GM18909 (cell line): ENCODE data around the gene OSTF1.

Experiments used
- ATAC-seq: cut with Tn5 transposase; IDR thresholded peaks from one replicate; pipeline ENCODE4 v1.9.1; 2021; ENCODE audit warnings: mild to moderate bottlenecking; ENCODE audit not compliant: unreplicated experiment, poor library complexity

OSTF1 gene

DNA sequence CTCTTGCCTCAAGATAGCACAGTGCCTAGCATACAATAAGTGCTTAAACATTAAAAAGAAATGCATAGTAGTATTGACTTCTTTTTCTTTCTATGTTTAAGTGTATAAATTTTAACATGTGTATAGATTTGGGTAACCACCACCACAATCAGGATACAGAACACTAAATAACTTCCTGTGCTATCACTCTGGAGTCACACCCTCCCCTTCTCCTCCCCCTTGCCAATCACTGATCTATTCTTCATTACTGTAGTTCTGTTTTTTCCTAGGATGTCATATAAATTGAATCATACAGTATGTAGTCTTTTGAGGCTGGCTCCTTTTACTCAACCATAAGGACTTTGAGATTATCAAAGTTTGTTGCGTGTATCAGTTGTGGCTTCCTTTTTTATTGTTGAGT is 68.5 kb downstream of the OSTF1 start:
- ATAC-seq: no peak

DNA sequence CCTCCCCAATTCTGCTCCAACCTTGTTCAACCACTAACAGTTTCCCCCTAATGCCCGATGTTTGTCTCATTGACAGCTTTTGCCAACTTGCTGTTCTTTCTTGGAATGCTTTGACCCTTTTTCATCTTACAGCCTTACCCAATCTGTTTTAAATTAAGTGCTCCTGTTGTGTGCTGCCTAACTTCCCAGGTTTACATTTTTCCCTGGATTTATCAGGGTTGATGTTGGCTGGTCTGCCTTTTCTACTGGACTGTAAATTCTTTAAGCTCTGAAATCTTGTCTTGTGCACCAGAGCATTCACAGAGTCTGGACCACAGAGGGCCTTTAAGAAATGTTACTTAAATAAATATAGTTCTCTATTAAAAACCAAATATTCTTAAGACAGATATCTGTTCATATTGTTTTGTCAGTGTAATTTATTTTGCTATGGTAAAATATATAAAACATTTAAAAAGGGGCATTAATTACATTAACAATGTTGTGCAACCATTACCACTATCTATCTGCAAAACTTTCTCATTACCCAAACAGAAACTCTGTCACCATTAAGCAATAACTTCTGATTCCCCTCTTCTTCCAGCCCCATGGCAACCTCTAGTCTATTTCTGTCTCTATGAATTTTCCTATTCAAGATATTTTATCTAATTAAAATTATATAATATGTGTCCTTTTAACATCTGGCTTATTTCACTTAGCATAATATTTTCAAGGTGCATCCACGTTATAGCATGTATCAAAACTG is 73.0 kb downstream of the OSTF1 start:
- ATAC-seq: no peak

DNA sequence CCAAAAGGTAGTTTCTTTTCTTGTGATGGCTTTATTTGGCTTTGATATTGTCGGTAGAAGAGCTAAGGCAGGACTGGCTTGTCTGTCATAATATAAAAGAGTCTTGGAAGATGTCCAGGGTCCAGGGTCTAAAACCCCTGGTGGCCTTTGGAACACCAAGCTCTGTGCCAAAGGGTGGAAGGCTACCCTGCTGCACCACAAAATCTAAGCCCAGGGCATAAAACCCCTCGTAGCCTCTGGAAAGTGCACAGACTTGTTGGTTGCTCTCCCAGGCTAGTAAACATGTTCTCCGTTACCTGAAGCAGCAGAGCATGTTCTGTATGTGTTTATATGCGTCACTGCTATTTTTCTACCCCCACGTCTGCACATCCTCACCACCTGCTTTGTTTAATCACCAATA is 75.5 kb downstream of the OSTF1 start:
- no peak for ATAC-seq

DNA sequence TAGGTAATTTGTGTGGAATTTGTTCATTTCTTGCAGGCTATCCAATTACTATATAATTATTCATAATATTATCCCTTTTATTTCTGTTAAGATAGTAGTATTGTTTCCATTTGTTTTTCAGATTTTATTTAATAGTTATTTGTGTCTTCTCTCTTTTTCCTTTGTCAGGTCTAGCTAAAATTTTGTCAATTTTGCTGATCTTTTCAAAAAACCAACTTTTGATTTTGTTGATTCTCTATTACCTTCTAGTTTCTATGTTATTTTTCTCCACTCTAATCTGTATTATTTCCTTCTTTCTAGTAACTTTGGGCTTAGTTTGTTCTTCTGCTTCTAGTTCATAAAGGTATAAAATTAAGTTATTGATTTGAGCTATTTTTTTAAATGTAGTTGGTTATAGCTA is 76.3 kb downstream of the OSTF1 start:
- no peak for ATAC-seq

DNA sequence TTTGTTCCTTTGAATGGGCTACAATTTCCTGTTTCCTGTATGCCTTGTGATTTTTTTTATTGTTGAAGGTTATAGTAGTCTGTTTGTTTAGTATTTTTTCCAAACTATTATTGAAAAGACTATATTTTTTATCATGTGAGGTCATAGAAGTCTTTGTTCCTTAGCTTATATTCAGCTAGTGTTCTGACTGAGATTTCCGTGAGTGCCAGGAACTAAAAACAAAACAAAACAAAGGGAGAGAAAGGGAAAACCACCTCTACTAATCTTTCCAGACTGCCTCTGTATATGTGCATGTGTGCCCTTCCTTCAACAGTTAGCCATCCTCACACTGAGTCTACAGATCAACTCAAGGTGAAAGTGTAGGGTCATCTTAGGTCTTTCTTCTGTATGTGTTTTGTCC is 79.0 kb downstream of the OSTF1 start:
- ATAC-seq: no peak

DNA sequence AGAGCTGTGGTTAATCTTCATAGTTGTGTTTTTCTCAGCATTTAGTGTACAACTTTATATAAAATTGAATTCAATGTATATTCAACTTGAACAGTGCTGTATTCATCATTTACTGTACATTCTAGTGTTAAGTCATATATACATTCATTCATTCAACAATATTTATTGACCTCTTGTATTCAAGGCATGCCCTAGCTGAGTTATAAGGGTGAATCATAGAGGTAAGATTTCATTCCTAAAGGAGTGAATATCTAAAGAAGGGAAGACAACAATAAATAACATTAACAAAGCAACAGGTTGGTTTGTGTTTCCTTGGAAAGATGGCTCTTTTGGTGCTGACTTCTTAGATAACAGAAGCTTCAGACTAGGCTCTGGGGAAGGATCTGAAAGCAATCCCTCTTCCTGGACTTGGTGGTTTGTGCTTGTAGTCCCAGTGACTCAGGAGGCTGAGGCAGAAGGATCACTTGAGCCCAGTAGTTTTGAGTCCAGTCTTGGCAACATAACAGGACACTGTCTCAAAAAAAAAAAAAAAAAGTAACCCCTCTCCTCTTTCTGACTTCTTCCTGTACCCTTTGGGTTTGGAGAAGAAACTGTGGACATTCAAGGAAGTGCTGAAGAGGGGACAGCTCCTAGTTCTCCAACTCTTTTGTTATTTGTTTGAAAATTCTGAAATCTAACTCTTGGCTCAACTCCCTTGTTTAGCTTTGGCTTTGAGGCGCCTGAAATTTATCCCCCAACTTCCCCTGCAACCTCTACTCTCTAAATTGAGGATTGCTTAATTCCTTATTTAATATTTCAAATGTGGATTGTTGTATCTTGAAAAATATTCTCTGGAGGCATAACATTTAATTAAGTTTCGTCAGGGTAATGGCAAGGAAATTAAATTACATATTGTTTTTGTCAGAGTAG is 80.2 kb downstream of the OSTF1 start:
- no peak for ATAC-seq

DNA sequence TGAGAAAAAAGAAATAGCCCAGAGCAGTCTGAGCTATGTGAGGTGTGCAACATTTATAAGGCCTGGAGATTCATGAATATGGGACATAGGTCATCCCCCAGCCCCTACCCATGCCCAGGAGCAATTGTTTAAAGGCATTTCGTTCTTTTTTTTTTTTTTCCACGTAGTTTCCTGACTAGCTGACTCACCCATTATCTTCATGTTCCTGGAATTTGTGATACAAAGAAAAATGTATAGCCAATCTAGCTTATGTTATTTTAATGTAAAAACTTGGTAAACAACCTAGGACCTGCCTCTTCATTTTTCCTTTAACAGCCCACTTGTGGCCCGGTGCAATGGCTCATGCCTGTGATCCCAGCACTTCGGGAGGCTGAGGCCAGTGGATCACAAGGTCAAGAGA is 81.3 kb downstream of the OSTF1 start:
- ATAC-seq: no peak

DNA sequence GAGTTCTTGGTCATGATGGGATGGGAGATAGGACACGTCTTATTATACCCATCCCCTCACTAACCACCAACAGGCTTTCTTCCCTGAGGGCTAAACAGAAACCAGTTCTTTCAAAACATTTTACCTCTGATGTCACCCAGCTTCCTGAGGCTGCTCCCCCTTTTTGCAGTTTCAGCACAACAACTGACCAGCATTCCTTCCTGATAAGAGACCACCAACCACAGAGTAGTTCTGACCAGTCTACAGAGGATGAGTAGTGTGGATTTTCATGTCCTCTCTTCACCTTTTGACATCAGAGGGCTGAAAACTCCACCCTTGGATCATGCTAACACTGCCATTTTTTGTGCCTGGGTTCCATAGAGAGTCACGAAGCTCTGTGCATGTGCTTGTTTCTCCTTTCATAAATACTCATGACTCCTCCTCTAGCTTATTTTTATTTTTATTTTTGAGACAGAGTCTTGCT is 82.6 kb downstream of the OSTF1 start:
- no peak for ATAC-seq

DNA sequence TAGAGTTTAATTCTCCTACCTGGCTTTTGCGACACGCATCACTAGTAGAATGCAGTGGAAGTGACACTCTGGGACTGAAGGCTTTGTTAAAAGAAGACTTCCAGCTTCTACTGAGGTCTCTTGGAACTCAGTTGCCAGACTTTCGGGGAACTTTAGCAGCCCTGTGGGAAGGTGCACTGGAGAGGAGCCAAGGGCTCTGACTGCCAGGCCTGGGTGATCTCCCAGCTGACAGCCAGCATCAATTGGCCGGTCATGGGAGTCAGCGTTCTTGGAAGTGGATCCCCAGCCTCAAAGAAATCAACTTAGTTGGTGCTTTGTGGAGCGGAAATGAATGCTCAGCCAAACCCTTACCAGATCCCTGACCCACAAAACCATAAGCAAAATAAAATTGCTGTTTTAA is 87.1 kb downstream of the OSTF1 start:
- no peak for ATAC-seq

DNA sequence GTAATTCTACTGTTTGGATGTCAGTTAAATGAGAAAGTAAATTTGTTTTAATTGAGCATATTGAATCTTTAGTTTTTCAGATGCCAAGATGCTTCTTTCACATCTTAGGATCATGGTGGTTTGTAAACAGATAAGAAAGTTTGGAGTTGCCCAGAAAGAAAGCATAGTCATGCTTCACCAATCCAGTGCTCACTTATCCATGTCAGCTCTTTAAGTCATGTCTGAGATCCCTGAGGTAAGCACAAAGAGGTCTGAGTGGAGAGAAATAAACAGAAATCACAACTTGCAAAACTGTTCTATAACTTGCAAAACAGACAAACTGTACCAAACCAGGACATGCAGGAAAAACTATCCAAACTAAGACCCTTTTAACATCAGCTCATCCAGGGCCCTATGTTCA is 87.7 kb downstream of the OSTF1 start:
- ATAC-seq: no peak

DNA sequence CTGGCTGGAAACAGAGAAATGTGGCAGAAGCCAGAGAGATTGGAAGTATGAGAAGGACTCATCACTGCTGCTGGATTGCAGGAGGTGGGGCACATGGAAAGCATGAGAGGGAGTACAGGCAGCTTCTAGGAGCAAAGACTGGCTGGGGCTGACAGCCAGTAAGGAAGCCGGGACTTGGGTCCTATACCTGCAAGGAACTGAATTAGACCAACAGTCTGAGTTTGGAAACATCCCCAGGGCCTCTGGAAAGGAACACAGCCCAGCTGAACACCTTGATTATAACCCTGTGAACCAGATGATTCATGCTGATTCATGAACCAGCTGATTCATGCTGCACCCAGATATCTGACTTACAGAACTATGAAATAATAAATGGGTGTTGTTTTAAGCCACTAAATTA is 93.4 kb downstream of the OSTF1 start:
- ATAC-seq: no peak

DNA sequence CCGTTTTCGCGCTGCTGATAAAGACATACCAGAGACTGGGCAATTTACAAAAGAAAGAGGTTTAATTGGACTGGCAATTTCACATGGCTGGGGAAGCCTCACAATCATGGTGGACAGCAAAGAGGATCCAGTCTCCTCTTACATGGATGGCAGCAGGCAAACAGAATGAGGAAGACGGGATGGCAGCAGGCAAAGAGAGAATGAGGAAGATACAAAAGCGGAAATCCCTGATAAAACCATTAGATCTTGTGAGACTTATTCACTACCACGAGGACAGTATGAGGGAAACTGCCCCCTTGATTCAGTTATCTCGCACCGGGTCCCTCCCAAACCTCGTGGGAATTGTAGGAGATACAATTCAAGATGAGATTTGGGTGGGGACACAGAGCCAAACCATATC is 95.0 kb downstream of the OSTF1 start:
- ATAC-seq: no peak

DNA sequence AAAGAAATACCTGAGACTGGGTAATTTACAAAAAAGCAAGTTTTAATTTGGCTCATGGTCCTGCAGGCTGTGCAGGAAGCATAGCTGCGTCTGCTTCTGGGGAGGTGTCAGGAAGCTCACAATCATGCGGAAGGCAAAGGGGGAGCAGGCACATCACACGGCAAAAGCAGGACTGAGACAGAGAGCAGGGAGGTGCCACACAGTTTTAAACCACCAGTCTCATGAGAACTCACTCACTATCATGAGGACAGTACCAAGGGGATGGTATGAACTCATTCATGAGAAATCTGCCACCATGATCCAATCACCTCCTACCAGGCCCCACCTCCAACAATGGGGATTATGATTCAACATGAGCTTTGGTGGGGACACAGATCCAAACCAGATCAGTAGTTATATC is 96.2 kb downstream of the OSTF1 start:
- no peak for ATAC-seq

DNA sequence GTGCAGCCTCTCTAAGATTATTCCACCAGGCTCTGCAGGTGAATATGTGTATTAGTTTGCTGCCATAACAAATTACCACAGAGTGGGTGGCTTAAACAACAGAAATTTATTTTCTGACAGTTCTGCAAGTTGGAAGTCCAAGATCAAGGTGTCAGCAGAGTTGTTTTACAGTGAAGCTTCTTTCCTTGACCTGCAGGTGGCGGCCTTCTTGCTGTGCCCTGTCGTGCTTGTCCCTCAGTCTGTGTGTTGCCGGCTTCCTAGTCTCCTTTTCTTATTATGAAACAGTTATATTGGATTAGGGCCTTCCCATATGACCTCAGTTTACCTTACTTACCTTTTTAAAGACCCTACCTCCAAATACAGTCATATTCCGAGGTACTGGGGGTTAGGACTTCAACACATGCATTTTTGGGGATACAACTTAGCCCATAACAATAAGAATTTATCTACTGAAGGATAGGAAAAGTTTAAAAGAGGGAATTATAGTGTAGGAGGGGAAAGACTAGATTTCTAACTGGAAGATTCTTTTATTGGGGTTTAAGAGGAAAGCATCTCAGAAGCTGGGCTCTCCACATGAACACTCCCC is 97.4 kb downstream of the OSTF1 start:
- ATAC-seq: peak; percentile 86

DNA sequence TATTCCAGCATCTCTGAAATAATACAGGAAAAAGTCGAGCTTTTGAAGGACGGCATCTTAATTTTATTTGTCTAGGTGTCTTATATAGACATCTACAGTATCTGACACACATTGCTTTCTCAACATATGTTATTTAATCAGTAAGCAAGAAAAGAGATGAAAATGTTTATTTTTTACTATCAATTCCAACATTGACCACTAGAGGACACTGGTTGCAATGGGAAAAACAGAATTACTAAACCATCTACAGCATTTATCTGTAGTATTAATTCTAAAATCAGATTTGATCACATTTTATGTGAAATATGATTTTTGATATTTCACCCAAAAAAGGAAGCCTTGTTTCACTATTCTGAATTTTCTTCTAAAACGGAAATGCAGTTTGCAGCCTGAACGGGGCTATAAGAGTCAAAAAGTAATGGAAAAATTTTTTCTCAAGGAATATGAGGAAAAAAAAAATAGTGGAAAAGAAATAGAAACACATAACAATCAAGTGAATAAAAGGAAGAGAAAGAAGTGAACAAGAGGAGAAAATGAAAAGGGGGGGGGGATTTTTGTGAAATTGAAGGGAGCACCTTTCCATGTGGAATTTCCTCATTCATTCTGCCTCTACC is 98.6 kb downstream of the OSTF1 start:
- peak; percentile 50 for ATAC-seq

DNA sequence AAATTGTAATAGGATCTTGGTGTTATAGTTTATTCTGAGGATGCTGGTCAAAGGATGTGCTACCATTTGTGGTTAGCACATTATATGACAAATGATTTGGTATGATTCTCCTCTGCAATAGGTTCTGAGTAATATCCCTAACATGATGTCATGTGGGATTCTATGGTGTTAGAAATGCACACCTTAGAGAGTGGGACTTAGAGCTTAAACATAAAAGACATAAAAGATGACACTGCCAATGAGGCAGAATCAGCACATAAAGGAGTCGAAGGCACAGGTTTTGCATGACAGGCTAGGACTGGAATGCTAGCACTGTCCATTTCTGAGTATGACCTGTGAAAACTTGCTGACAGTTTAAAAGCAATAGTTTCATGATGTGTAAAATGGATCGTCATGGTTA is 100.4 kb downstream of the OSTF1 start:
- ATAC-seq: no peak

DNA sequence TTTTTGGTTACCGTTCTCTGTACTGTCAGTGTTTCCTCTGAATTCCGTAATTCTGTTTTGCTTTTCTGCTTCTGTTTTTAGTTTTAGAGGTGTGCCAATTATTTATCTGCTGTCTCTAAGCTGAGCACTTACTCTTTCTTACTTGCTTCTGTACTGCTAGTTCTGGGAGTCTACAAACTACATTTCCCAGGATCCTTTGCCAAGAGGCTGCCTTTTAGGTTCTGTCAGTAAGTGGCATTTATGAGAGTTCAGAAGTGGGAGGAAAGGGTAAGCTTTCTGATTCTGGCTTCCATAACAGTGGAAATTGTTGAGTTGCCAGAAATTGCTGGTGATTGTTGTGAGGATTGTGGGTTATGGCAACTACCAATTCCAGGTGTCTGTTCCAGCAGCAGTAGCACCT is 102.4 kb downstream of the OSTF1 start:
- no peak for ATAC-seq
